ENCODE data around the gene ALKBH5.

- TF ChIP-seq, protein P1, sequence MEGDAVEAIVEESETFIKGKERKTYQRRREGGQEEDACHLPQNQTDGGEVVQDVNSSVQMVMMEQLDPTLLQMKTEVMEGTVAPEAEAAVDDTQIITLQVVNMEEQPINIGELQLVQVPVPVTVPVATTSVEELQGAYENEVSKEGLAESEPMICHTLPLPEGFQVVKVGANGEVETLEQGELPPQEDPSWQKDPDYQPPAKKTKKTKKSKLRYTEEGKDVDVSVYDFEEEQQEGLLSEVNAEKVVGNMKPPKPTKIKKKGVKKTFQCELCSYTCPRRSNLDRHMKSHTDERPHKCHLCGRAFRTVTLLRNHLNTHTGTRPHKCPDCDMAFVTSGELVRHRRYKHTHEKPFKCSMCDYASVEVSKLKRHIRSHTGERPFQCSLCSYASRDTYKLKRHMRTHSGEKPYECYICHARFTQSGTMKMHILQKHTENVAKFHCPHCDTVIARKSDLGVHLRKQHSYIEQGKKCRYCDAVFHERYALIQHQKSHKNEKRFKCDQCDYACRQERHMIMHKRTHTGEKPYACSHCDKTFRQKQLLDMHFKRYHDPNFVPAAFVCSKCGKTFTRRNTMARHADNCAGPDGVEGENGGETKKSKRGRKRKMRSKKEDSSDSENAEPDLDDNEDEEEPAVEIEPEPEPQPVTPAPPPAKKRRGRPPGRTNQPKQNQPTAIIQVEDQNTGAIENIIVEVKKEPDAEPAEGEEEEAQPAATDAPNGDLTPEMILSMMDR (IDR thresholded peaks at IDR 0.05), result no peak
- no peak for TF ChIP-seq POLR2A (IDR thresholded peaks at IDR 0.05)
Observed at GRCh38 chr17:18238299-18238698, 54.7 kb downstream of the ALKBH5 start.

All from heart left ventricle (tissue), 13 donors.